Breast epithelium (tissue), 4 donors: Measurements from ENCODE around the gene ETS1. TPM values are rescaled to one million over a fixed set of nuclear protein-coding genes. Genes with fewer than 3 reads are reported as not detected.

Source experiments
- DNase-seq, 2 donors: peaks; one replicate each; pipeline ENCODE4 v3.0.0-alpha.2; 2019; ENCODE audit warnings: low spot score in 2 of 2
- H3K27ac ChIP-seq, 2 donors: fragments of 200-600 bp; sonication (generic) in 1 of 2; one replicate each; pipeline ENCODE4 v1.5.1; 2016 to 2019; ENCODE audit warnings: mild to moderate bottlenecking in 1 of 2
- H3K27me3 ChIP-seq, 2 donors: fragments of 200-600 bp; sonication (generic) in 1 of 2; one replicate each; pipeline versions ENCODE4 v1.5.1 to v1.6.0; 2017 to 2019; ENCODE audit warnings: control low read depth in 1 of 2, mild to moderate bottlenecking in 1 of 2
- H3K36me3 ChIP-seq: fragments of 200-600 bp; one replicate; pipeline ENCODE4 v1.5.1; 2019
- H3K4me1 ChIP-seq, 2 donors: fragments of 200-600 bp; sonication (generic); one replicate each; pipeline ENCODE4 v1.5.1; 2016 to 2019; ENCODE audit warnings: control low read depth in 1 of 2
- H3K4me3 ChIP-seq, 3 donors: fragments of 200-600 bp; sonication (generic); 1 replicate in 2 of 3; 2 replicates in 1 of 3; pipeline ENCODE4 v1.5.1; 2016 to 2019; ENCODE audit warnings: mild to moderate bottlenecking in 3 of 3, moderate library complexity in 2 of 3
- H3K9me3 ChIP-seq, 2 donors: fragments of 200-600 bp; sonication (generic) in 1 of 2; one replicate each; pipeline ENCODE4 v1.5.1; 2016 to 2019; ENCODE audit warnings: control low read depth in 1 of 2
- CTCF ChIP-seq, 3 donors: fragments of 450-650 bp; IDR thresholded peaks; one replicate each; pipeline ENCODE4 v1.5.1; 2016 to 2017; ENCODE audit warnings: antibody characterized with exemption in 3 of 3, mild to moderate bottlenecking in 3 of 3, moderate library complexity in 3 of 3
- POLR2A ChIP-seq: fragments of 450-650 bp; IDR thresholded peaks from one replicate; pipeline ENCODE4 v1.6.1; 2016; ENCODE audit warnings: antibody characterized with exemption, mild to moderate bottlenecking, moderate library complexity
- POLR2AphosphoS5 ChIP-seq, 3 donors: sonication (generic); formaldehyde crosslinking; IDR thresholded peaks; one replicate each; pipeline ENCODE4 v1.6.1; 2017; ENCODE audit warnings: antibody characterized with exemption in 3 of 3
- intact Hi-C: fragments of 100-400 bp; cut with DNase I; formaldehyde crosslinking; loops from one replicate; pipeline ENCODE4 v1.15.1; 2023; ENCODE audit warnings: low total_unique reads
- total RNA-seq, 3 donors: library from RNA; depleted of rRNA; stranded (reverse); fragments of >200 nt; gene quantifications; one replicate each; pipeline ENCODE4 v1.1.0, GENCODE V29; 2016

ETS1 gene
- total RNA-seq, 3 donors from 2014 or later: 65.6 to 92.1 (median 73.2) TPM

DNA sequence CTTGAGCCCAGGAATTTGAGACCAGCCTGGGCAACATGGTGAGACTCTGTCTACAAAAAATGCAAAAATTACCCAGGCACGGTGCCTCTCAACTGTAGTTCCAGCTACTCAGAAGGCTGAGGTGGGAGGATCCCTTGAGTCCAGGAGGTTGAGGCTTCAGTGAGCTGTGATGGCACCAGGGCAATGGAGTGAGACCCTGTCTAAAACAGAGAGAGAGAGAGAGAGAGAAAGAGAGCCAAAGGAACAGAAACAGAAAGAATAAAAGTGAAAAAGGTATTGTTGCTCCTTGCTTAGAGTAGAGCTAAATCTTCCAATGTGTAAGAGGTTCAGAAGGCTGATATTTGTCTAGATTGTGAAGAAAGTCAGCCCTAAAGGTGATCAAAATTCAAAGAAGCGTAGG lies 8.9 kb upstream of the ETS1 start:
- intact Hi-C loops: no loop called here
- no peaks in the 10 kb centered on the region for H3K36me3 ChIP-seq

DNA sequence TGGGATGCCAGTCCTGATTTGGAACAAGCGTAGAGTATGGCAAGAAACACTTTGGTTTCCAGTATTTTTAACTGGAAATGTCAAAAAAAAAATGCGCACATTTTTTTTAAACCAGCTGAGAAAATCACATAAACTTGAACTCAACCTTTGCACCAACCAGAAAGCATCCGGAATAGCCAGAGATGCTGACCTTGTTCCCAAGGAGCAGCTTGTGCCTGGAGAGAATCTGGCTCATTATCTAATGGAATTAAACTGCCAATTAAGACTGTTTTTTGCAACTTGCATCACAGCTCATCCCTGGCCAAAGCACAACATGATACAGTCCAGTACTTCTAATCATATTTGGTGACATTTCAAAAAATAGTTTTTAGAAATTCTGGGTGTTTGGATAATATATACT lies 8.4 kb upstream of the ETS1 start:
- TF ChIP-seq CTCF (IDR thresholded peaks at IDR 0.05) (no peak), POLR2AphosphoS5 (IDR thresholded peaks at IDR 0.05) (no peak), POLR2A (no peak)
- no peak overlapping the region for H3K4me3 ChIP-seq
- no peaks in the 10 kb centered on the region for H3K36me3 ChIP-seq
- no peak overlapping the region for H3K27ac ChIP-seq
- no peaks in the 10 kb centered on the region for H3K27me3 ChIP-seq
- DNase-seq: no peak
- no peaks in the 10 kb centered on the region for H3K4me1 ChIP-seq
- no peaks in the 10 kb centered on the region for H3K9me3 ChIP-seq
- intact Hi-C loops: no loop called here

More for the DNA sequence above, 8.9 kb upstream of the ETS1 start:
- no peaks in the 10 kb centered on the region for H3K9me3 ChIP-seq
- TF ChIP-seq CTCF (IDR thresholded peaks at IDR 0.05): no peak
- TF ChIP-seq POLR2A: no peak
- TF ChIP-seq POLR2AphosphoS5 (IDR thresholded peaks at IDR 0.05): no peak
- H3K27me3 ChIP-seq: no peaks in the 10 kb centered on the region
- H3K27ac ChIP-seq: no peak overlapping the region
- H3K4me1 ChIP-seq: no peaks in the 10 kb centered on the region
- DNase-seq: no peak
- no peak overlapping the region for H3K4me3 ChIP-seq

DNA sequence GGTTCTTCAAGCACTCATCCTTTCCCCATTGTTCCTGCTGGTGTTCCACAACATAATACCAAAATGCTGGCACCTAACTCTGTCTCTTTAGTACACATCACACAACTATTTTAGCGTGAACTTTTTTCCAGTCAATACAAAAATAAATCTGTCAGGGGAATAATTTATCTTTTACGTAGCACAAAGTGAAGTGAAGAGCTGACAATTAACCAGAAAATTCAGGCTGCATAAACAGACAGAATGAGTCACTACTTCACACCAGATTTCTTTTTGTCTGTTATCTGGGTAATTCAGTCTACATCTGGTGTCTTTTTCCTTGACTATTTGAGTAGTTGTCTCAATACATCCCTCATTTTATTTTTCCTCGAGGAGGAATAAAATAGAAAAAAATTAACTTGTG lies 7.9 kb upstream of the ETS1 start:
- H3K27ac ChIP-seq: no peak overlapping the region
- intact Hi-C loops: no loop called here
- no peaks in the 10 kb centered on the region for H3K9me3 ChIP-seq
- no peak overlapping the region for H3K4me3 ChIP-seq
- no peaks in the 10 kb centered on the region for H3K27me3 ChIP-seq
- TF ChIP-seq POLR2A (no peak), POLR2AphosphoS5 (IDR thresholded peaks at IDR 0.05) (no peak), CTCF (IDR thresholded peaks at IDR 0.05) (no peak)
- no peaks in the 10 kb centered on the region for H3K36me3 ChIP-seq
- no peak for DNase-seq
- H3K4me1 ChIP-seq: no peaks in the 10 kb centered on the region

DNA sequence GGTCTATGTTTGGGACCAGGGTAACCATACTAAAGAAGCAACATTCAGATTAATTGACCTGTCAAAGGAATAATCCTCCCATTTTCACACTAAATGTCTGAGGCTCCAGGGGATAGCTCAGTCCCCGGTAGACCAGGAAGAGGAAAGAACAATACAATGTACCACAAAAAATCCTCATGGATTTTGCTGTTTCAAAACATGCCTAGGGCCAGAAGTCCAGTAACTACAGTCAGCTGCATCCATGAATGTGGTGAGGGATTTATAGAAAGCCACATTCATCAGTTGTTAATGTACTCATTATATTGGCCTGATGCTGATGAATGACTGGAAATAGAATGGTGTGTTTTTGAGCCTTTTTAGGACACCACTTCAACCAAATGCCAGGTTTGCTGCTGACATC lies 6.9 kb upstream of the ETS1 start:
- Histone ChIP-seq H3K27me3 (no peaks in the 10 kb centered on the region), H3K36me3 (no peaks in the 10 kb centered on the region), H3K27ac (no peak overlapping the region), H3K4me3 (no peak overlapping the region), H3K4me1 (no peaks in the 10 kb centered on the region), H3K9me3 (no peaks in the 10 kb centered on the region)
- intact Hi-C loops: no loop called here
- no peak for DNase-seq
- TF ChIP-seq POLR2AphosphoS5 (IDR thresholded peaks at IDR 0.05) (no peak), CTCF (IDR thresholded peaks at IDR 0.05) (no peak), POLR2A (no peak)

DNA sequence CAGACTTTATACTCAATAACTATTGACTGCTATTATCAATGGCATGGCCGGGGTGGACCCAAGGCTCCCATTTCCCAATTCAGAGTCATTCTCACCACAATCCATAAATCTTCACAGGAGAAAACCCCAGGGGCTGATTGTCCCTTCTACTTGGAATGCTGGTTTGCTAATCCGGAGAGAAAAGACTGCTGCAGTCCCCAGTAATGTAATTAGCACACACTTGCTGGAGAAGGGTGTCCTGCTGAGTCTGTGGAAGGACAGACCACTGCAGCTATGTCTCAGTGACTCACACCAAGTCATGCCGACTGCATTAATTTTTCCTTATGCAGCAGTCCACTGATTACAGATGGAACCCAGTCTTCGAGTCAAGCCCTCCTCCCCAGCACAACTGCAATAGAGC lies 5.9 kb upstream of the ETS1 start:
- TF ChIP-seq POLR2AphosphoS5 (IDR thresholded peaks at IDR 0.05) (no peak), POLR2A (no peak), CTCF (IDR thresholded peaks at IDR 0.05) (no peak)
- Histone ChIP-seq H3K4me3 (no peak overlapping the region), H3K27me3 (no peaks in the 10 kb centered on the region), H3K36me3 (no peaks in the 10 kb centered on the region), H3K4me1 (no peaks in the 10 kb centered on the region), H3K9me3 (no peaks in the 10 kb centered on the region), H3K27ac (no peak overlapping the region)
- DNase-seq: no peak
- intact Hi-C loops: no loop called here
